HepG2 (cell line): ENCODE measurements around the gene DNAH8.

ENCODE experiments used
- BRD4 ChIP-seq: sonication (generic); formaldehyde crosslinking; IDR thresholded peaks from 2 replicates; pipeline ENCODE4 v1.4.0; 2020; ENCODE audit warnings: missing genetic modification reagents
- JDP2 ChIP-seq: sonication (generic); formaldehyde crosslinking; IDR thresholded peaks from 2 replicates; pipeline ENCODE4 v1.8.1; 2022; ENCODE audit warnings: missing genetic modification reagents, borderline replicate concordance
- MXI1 ChIP-seq: IDR thresholded peaks from 3 replicates; pipeline ENCODE4 v1.6.1; 2012; ENCODE audit warnings: low read depth, low read length, inconsistent platforms, borderline replicate concordance
- POLR2A ChIP-seq, 2 experiments: IDR thresholded peaks; 2 replicates each; pipeline ENCODE4 v1.6.1; 2011; ENCODE audit warnings: low read depth in 2 of 2, low read length in 2 of 2, mild to moderate bottlenecking in 1 of 2, moderate library complexity in 1 of 2; ENCODE audit not compliant: insufficient read depth in 1 of 2
- TCF12 ChIP-seq, 2 experiments: fragments of 450-650 bp in 1 of 2; sonication (generic) in 1 of 2; formaldehyde crosslinking in 1 of 2; IDR thresholded peaks; 2 replicates each; pipeline versions ENCODE4 v1.6.1 to v1.8.0; 2017 to 2022; ENCODE audit warnings: antibody characterized with exemption in 1 of 2, mild to moderate bottlenecking in 1 of 2, missing genetic modification reagents in 1 of 2, moderate library complexity in 1 of 2
- ZNF138 ChIP-seq: sonication (generic); formaldehyde crosslinking; IDR thresholded peaks from 2 replicates; pipeline ENCODE4 v1.5.0; 2020; ENCODE audit warnings: mild to moderate bottlenecking, low read depth, missing genetic modification reagents
- TF ChIP-seq, protein P1 (sequence below): sonication (generic); formaldehyde crosslinking; IDR thresholded peaks from 2 replicates; pipeline ENCODE4 v1.5.0; 2020; ENCODE audit warnings: mild to moderate bottlenecking, missing genetic modification reagents, moderate library complexity
- TF ChIP-seq, protein P2 (sequence below): sonication (generic); formaldehyde crosslinking; IDR thresholded peaks from 2 replicates; pipeline ENCODE4 v1.5.1; 2020; ENCODE audit warnings: mild to moderate bottlenecking, missing genetic modification reagents
- TF ChIP-seq, protein P3 (sequence below): sonication (generic); formaldehyde crosslinking; IDR thresholded peaks from 2 replicates; pipeline ENCODE4 v1.5.0; 2020; ENCODE audit warnings: mild to moderate bottlenecking, missing genetic modification reagents

DNA sequence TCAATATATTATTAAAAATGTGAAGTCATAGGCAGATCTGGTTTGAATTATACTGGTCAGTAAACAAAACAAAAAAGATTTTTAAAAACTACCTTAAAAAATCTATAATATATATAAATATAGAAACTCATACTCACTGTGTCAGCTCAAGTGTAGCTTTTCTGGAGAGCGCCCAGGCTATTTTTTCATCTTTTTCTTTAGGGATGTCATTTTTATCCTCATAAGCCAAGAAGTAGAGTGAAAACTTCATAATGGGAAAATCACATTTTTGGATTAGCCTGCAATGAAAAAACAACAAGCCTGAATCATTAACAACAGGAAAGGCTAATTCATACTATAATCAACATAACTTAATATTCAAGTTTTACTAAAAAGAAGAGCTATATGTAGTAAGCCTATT, 30.9 kb upstream of the DNAH8 start:
- TF ChIP-seq, protein P1, sequence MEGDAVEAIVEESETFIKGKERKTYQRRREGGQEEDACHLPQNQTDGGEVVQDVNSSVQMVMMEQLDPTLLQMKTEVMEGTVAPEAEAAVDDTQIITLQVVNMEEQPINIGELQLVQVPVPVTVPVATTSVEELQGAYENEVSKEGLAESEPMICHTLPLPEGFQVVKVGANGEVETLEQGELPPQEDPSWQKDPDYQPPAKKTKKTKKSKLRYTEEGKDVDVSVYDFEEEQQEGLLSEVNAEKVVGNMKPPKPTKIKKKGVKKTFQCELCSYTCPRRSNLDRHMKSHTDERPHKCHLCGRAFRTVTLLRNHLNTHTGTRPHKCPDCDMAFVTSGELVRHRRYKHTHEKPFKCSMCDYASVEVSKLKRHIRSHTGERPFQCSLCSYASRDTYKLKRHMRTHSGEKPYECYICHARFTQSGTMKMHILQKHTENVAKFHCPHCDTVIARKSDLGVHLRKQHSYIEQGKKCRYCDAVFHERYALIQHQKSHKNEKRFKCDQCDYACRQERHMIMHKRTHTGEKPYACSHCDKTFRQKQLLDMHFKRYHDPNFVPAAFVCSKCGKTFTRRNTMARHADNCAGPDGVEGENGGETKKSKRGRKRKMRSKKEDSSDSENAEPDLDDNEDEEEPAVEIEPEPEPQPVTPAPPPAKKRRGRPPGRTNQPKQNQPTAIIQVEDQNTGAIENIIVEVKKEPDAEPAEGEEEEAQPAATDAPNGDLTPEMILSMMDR (CRISPR knock-in tag), result no peak
- TF ChIP-seq TCF12 (IDR thresholded peaks at IDR 0.05) (no peak), TCF12 (CRISPR knock-in tag; IDR thresholded peaks at IDR 0.05) (no peak), POLR2A (IDR thresholded peaks at IDR 0.05; ENCODE audit: insufficient read depth in 1 of 2, low read depth in 2 of 2, low read length in 2 of 2) (no peak), ZNF138 (CRISPR knock-in tag) (no peak), MXI1 (no peak), JDP2 (no peak), BRD4 (no peak)
- TF ChIP-seq, protein P2, sequence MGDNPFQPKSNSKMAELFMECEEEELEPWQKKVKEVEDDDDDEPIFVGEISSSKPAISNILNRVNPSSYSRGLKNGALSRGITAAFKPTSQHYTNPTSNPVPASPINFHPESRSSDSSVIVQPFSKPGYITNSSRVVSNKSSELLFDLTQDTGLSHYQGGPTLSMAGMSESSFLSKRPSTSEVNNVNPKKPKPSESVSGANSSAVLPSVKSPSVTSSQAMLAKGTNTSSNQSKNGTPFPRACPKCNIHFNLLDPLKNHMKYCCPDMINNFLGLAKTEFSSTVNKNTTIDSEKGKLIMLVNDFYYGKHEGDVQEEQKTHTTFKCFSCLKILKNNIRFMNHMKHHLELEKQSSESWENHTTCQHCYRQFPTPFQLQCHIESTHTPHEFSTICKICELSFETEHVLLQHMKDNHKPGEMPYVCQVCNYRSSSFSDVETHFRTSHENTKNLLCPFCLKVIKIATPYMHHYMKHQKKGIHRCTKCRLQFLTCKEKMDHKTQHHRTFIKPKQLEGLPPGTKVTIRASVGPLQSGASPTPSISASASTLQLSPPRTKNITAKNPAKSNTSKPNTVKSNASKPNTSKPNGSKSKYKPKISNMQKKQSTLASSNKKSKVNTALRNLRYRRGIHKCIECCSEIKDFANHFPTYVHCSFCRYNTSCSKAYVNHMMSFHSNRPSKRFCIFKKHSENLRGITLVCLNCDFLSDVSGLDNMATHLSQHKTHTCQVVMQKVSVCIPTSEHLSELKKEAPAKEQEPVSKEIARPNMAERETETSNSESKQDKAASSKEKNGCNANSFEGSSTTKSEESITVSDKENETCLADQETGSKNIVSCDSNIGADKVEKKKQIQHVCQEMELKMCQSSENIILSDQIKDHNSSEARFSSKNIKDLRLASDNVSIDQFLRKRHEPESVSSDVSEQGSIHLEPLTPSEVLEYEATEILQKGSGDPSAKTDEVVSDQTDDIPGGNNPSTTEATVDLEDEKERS (CRISPR knock-in tag), result no peak
- TF ChIP-seq, protein P3, sequence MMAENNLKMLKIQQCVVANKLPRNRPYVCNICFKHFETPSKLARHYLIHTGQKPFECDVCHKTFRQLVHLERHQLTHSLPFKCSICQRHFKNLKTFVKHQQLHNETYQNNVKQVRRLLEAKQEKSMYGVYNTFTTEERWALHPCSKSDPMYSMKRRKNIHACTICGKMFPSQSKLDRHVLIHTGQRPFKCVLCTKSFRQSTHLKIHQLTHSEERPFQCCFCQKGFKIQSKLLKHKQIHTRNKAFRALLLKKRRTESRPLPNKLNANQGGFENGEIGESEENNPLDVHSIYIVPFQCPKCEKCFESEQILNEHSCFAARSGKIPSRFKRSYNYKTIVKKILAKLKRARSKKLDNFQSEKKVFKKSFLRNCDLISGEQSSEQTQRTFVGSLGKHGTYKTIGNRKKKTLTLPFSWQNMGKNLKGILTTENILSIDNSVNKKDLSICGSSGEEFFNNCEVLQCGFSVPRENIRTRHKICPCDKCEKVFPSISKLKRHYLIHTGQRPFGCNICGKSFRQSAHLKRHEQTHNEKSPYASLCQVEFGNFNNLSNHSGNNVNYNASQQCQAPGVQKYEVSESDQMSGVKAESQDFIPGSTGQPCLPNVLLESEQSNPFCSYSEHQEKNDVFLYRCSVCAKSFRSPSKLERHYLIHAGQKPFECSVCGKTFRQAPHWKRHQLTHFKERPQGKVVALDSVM (CRISPR knock-in tag), result no peak
